ENCODE measurements around the gene LRRC46.

LRRC46 gene

GRCh38 chr17:47821031-47821423, 10.4 kb upstream of the LRRC46 start:
- no peak for DNase-seq (ENCODE audit: low read depth)
- H3K4me3 ChIP-seq (replicated peaks; ENCODE audit: low read depth, low read length): peak overlapping the region; percentile 82
- no peak for TF ChIP-seq CTCF (IDR thresholded peaks at IDR 0.05; ENCODE audit: low read length, missing control alignments)

DNA sequence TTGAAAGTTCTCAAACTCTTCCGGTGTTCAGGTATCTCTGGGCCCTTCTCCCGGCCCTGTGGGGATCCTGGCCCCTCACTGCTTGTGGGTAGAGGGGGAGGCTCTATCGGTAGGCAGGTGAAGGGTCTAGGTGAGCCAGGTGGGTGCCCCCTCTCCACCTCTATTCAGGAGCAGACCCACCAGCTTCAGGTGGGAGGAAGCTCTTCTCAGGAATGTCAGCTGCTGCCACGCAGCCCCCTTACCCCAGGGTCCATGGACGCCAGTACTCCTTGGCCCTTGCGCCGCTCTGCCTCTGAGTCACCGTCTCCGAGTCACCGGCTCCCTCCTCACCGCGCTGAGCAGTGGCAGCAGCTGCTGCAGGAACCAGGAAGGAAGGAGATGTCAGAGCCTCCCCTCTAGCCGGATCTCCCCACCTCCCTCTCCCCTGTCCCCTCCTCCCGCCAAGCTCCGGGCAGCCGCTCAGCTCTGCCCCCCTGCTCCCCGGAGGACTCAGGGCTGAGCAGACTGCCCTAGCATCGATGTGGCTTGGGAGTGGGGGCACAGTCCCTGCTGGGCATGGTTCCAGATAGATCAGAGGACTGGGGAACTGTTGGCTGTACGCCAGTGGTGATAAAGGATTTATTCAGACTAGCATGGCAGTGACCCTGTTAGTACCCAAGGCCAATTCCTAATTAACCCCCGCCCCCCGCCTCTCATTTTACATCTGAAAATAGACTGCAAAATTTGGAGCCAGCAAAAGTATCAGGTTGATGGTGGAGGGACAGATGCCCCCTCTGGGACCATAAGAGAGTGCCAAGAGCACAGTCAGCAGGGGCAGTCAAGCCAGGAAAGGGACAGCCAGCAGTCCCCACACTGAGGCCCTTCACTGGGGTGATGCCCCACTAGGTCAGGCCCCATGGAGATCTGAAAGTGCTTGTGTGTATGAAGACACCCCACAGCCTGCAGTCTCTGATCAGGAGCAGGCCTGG, 9.8 kb upstream of the LRRC46 start, which contains the start of gene OSBPL7:
TSS of gene OSBPL7 (minus strand) at position 371 of the 968 bp plus-strand sequence. CDS start 1,516 bp downstream, outside the sequence.
- DNase-seq (ENCODE audit: low read depth): peak; percentile 83
- H3K4me3 ChIP-seq (replicated peaks; ENCODE audit: low read depth, low read length): peak within 1 kb of the TSS; percentile 82
- peak; percentile 13 for TF ChIP-seq CTCF (IDR thresholded peaks at IDR 0.05; ENCODE audit: low read length, missing control alignments)

- no peak overlapping the region for H3K4me3 ChIP-seq (replicated peaks; ENCODE audit: low read depth, low read length)
- no peak for DNase-seq (ENCODE audit: low read depth)
- no peak for TF ChIP-seq CTCF (IDR thresholded peaks at IDR 0.05; ENCODE audit: low read length, missing control alignments)
Observed at GRCh38 chr17:47822785-47823184, 8.7 kb upstream of the LRRC46 start.

GRCh38 chr17:47823519-47823918, 8.0 kb upstream of the LRRC46 start:
- no peak for DNase-seq (ENCODE audit: low read depth)
- H3K4me3 ChIP-seq (replicated peaks; ENCODE audit: low read depth, low read length): no peak overlapping the region
- TF ChIP-seq CTCF (IDR thresholded peaks at IDR 0.05; ENCODE audit: low read length, missing control alignments): no peak

DNA sequence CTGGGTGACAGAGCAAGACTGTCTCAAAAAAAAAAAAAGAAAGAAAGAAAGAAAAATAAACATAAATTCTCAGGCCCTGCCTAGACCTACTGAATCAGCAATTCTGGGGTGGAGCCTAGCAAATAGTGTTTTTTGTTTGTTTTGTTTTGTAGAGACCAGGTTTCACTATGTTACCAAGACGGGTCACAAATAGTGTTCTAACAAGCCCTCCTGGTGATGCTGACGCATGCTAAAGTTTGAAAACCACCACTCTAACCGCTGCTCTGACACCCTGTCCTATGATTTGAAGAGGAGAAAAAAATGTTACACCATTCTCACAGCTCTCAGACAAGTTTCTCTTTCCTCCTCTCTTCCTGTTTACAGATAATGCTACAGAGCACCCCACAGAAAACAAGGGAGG, 1.6 kb upstream of the LRRC46 start:
- no peak for DNase-seq (ENCODE audit: low read depth)
- H3K4me3 ChIP-seq (replicated peaks; ENCODE audit: low read depth, low read length): no peak overlapping the region
- no peak for TF ChIP-seq CTCF (IDR thresholded peaks at IDR 0.05; ENCODE audit: low read length, missing control alignments)

- peak overlapping the region; percentile 98 for H3K4me3 ChIP-seq (replicated peaks; ENCODE audit: low read depth, low read length)
- no peak for DNase-seq (ENCODE audit: low read depth)
- TF ChIP-seq CTCF (IDR thresholded peaks at IDR 0.05; ENCODE audit: low read length, missing control alignments): no peak
Observed at GRCh38 chr17:47830396-47831002, 971 bp upstream of the LRRC46 start.
